ENCODE results near the gene MAL. TPM values are rescaled to one million over a fixed set of nuclear protein-coding genes. Genes with fewer than 3 reads are reported as not detected.

MAL gene
- total and polyA plus RNA-seq, 2 experiments from 2014 or later, result not detected

DNA sequence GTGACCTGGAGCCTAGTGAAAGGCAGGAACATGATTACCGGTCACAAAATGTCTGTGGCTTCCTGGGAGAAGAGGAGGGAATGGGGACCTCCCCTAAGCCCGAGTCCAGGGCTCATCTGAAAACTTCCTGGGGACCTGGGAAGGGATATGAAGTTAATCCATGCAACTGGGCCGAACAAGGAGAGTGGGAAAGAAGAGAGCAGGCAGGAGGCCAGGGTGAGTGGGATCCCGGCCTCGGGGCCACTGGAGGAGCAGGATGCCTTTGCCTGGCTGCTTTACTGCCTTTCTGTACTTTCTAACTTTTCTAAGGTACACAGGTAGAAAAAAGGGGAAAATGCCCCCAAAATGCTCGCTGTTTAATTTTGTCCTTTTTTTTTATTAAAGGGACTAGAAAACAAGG is 43.4 kb upstream of the MAL start:
- Histone ChIP-seq H3K4me1 (ENCODE audit: low read depth) (no peaks in the 10 kb centered on the region), H3K27me3 (no peaks in the 10 kb centered on the region), H3K4me3 (no peak overlapping the region), H3K36me3 (no peaks in the 10 kb centered on the region), H3K27ac (no peak overlapping the region), H3K9me3 (ENCODE audit: low read depth) (no peaks in the 10 kb centered on the region)
- TF ChIP-seq, protein P1, sequence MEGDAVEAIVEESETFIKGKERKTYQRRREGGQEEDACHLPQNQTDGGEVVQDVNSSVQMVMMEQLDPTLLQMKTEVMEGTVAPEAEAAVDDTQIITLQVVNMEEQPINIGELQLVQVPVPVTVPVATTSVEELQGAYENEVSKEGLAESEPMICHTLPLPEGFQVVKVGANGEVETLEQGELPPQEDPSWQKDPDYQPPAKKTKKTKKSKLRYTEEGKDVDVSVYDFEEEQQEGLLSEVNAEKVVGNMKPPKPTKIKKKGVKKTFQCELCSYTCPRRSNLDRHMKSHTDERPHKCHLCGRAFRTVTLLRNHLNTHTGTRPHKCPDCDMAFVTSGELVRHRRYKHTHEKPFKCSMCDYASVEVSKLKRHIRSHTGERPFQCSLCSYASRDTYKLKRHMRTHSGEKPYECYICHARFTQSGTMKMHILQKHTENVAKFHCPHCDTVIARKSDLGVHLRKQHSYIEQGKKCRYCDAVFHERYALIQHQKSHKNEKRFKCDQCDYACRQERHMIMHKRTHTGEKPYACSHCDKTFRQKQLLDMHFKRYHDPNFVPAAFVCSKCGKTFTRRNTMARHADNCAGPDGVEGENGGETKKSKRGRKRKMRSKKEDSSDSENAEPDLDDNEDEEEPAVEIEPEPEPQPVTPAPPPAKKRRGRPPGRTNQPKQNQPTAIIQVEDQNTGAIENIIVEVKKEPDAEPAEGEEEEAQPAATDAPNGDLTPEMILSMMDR (IDR thresholded peaks at IDR 0.05; ENCODE audit: low read depth, low read length), result no peak
- DNase-seq (ENCODE audit: low read depth in 1 of 2, low spot score in 1 of 2), result no peak

DNA sequence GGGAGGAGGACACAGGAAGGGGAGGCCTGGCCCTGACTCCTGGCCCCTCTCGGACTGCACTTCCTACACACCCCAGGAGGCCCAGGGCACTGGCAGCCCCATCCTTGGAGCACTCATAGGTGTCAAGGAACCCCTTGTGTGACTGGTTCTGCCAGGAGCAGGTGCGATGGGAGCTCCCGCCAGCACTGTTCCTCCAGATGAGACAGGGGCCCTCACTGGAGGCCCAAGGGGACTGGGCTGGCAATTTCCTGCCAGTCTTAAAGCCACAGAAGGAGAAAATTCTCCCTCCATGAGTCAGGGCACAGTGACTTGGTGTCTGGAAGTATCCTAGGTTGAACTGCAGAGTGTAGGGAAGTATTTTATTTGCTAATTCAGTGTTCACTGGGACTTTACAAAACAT is 42.8 kb upstream of the MAL start:
- TF ChIP-seq, protein P1 (IDR thresholded peaks at IDR 0.05; ENCODE audit: low read depth, low read length), result no peak
- no peak overlapping the region for H3K4me3 ChIP-seq
- H3K36me3 ChIP-seq, result no peaks in the 10 kb centered on the region
- H3K4me1 ChIP-seq (ENCODE audit: low read depth), result no peaks in the 10 kb centered on the region
- no peaks in the 10 kb centered on the region for H3K27me3 ChIP-seq
- peak in 1 of 2 donors; percentile 13 for DNase-seq (ENCODE audit: low read depth in 1 of 2, low spot score in 1 of 2)
- no peaks in the 10 kb centered on the region for H3K9me3 ChIP-seq (ENCODE audit: low read depth)
- H3K27ac ChIP-seq, result no peak overlapping the region

DNA sequence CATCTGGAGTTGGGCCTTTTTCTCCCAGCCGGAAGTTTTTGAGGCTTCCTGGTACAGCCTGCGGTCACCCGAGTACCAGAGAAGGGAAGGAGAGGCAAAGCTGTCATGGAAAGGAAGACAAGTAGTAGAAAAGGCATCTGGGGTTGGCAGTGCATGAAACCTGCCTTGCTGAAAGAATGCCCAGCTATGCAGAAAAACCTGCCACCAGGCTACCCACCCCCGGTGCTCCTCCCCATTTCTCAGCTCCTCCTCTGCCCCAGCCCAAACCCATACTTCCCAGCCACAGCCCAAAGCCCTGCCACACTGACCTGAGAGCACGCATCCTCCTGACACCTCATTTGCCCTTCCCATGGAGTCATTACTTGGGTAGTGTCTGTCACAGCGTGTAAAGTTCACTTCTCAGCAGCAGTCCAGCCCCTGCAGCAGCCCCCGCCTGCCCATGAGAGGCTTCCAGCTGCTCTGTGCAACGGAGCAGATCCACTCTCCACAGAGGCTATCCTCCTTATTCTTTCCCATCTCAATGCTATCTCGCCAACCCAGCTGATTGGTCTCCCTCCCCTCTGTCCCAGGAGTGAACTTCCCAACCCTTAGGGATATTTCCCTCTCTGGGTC is 40.4 kb upstream of the MAL start:
- no peaks in the 10 kb centered on the region for H3K36me3 ChIP-seq
- H3K4me1 ChIP-seq (ENCODE audit: low read depth), result no peaks in the 10 kb centered on the region
- no peaks in the 10 kb centered on the region for H3K9me3 ChIP-seq (ENCODE audit: low read depth)
- no peak overlapping the region for H3K4me3 ChIP-seq
- H3K27me3 ChIP-seq, result no peaks in the 10 kb centered on the region
- TF ChIP-seq, protein P1 (IDR thresholded peaks at IDR 0.05; ENCODE audit: low read depth, low read length), result no peak
- no peak for DNase-seq (ENCODE audit: low read depth in 1 of 2, low spot score in 1 of 2)
- no peak overlapping the region for H3K27ac ChIP-seq

DNA sequence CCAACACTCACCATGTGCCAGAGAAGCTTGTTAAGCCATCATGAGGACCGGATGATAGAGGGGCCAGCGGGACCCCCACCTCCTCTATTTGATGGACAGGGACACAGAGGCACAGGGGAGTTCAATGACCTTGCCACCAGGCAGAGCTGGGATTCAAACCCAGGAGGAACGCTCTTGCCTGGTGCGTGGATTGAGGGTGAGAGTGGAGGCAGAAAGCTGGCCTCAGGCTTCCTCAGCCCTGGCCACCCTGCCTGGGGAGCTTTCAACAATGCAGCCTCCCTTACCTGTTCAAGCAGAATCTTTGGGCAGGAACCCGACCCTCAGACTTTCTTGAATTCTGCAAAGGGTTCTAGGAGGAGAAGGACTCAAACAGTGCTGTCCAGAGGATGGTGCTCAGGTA is 39.9 kb upstream of the MAL start:
- no peak overlapping the region for H3K27ac ChIP-seq
- no peak overlapping the region for H3K4me3 ChIP-seq
- no peaks in the 10 kb centered on the region for H3K27me3 ChIP-seq
- no peaks in the 10 kb centered on the region for H3K36me3 ChIP-seq
- H3K9me3 ChIP-seq (ENCODE audit: low read depth), result no peaks in the 10 kb centered on the region
- TF ChIP-seq, protein P1 (IDR thresholded peaks at IDR 0.05; ENCODE audit: low read depth, low read length), result no peak
- no peak for DNase-seq (ENCODE audit: low read depth in 1 of 2, low spot score in 1 of 2)
- no peaks in the 10 kb centered on the region for H3K4me1 ChIP-seq (ENCODE audit: low read depth)

DNA sequence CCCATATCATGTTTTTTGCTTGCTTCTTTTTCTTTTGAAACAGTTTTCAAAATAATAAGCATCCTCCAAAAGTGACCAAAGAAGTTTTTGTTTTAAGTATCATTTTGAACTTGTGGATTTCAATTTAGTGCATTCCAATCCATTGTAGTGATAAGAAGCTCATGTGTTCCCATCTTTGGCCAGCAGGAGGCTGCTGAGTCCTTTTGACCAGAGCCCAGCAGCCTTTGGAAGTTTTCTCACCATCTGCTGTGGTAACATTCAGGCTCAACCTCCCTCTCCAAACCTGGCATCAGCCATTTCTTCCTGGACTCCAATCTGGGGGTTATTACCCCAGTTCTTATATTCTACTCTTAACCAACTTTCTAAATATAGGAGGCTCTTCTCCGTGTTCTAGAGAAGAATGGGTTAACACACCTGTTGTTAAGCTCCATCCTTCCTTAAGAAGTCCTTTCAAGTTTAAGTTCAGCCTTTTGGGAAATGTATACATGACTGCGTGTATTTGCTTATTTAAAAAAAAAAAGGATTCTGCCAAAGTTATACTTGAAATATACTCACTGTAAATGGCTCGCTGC is 39.0 kb upstream of the MAL start:
- DNase-seq (ENCODE audit: low read depth in 1 of 2, low spot score in 1 of 2), result peak; percentile 60 to 80

More for the DNA sequence above, 39.0 kb upstream of the MAL start:
- H3K4me3 ChIP-seq, result no peak overlapping the region
- no peaks in the 10 kb centered on the region for H3K9me3 ChIP-seq (ENCODE audit: low read depth)
- no peaks in the 10 kb centered on the region for H3K27me3 ChIP-seq
- no peak overlapping the region for H3K27ac ChIP-seq
- no peaks in the 10 kb centered on the region for H3K36me3 ChIP-seq
- TF ChIP-seq, protein P1 (IDR thresholded peaks at IDR 0.05; ENCODE audit: low read depth, low read length), result peak; percentile 86
- no peaks in the 10 kb centered on the region for H3K4me1 ChIP-seq (ENCODE audit: low read depth)
